ENCODE results near the gene PEPD.

DNA sequence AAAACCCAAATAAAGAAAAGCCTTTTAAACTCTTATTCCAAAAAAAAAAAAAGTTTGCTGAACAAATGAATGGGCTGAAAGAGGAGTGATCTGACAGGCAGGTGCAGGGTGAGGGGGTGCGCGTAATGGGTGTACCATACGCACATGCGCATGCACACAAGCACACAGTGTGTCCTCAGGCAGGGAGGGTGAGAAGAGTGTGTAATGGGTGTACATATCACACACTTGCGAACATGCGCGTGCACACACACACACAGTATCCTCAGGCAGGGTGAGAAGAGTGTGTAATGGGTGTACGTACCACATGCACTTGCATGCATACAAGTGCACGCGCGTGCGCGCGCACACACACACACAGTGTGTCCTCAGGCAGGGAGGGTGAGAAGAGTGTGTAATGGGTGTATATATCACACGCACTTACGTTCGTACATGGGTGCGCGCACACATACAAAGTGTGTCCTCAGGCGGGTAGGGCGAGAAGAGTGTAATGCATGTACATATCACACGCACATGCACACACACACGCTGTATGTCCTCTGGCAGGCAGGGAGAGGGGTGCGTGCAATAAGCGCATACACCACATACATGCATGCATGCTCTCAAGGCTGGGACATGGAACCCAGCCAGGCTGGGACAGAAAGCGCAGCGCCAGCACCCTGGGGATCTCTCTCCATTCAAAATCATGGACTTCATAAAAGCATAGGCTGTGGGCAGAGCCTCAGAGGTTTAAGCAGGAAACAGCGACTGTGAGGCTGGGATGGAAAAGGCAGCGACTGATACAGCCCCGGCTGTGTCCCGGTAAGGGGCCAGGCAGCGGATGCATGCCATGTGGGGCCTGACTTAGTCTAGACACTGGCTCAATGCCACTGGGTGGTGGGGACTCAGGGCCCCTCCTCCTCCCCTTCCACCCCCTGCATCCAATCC lies 77.7 kb downstream of the PEPD start:
- TF ChIP-seq POLR2A (IDR thresholded peaks at IDR 0.05): no peak
- TF ChIP-seq, protein P1, sequence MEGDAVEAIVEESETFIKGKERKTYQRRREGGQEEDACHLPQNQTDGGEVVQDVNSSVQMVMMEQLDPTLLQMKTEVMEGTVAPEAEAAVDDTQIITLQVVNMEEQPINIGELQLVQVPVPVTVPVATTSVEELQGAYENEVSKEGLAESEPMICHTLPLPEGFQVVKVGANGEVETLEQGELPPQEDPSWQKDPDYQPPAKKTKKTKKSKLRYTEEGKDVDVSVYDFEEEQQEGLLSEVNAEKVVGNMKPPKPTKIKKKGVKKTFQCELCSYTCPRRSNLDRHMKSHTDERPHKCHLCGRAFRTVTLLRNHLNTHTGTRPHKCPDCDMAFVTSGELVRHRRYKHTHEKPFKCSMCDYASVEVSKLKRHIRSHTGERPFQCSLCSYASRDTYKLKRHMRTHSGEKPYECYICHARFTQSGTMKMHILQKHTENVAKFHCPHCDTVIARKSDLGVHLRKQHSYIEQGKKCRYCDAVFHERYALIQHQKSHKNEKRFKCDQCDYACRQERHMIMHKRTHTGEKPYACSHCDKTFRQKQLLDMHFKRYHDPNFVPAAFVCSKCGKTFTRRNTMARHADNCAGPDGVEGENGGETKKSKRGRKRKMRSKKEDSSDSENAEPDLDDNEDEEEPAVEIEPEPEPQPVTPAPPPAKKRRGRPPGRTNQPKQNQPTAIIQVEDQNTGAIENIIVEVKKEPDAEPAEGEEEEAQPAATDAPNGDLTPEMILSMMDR (IDR thresholded peaks at IDR 0.05): no peak

Measured in Peyer's patch (tissue), 4 donors.